NCI-H1417 treated with DMSO at 0.1 percent for 48 hours (cell line): ENCODE data around the gene OR2T12.
"Not testable (repeated sequence)": the region's sequence is repeated elsewhere in the genome, so short reads cannot be mapped to it uniquely, and the experiment has no call there.

Experiments
- DNase-seq: peaks from one replicate; lab custom pipeline; 2025; lab: John Stamatoyannopoulos, UW

The OR2T12 gene, protein sequence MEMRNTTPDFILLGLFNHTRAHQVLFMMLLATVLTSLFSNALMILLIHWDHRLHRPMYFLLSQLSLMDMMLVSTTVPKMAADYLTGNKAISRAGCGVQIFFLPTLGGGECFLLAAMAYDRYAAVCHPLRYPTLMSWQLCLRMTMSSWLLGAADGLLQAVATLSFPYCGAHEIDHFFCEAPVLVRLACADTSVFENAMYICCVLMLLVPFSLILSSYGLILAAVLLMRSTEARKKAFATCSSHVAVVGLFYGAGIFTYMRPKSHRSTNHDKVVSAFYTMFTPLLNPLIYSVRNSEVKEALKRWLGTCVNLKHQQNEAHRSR

DNA sequence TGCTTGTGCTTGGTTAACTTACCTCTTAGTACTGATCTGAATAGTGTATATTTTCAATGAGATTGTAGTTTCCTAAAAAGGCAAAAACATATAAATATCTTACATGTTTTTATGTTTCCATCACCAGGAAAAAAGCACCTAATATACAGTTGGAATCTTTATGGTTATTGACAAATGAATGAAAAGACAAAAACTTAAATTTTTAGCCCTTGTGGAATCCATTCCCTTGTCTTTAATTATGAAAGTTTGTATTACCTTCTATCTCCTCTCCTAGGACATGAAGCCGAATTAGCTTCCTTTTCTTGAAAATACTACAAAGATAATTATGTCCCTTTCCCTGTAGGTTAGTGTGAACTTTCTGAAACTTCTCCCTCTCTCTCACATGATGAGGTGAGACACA, at the start of gene OR2T12:
Gene OR2T12, minus strand, starts transcription at position 101 of the 400 bp plus-strand sequence. CDS start 7,846 bp downstream, outside the sequence.
- DNase-seq: no peak

DNA sequence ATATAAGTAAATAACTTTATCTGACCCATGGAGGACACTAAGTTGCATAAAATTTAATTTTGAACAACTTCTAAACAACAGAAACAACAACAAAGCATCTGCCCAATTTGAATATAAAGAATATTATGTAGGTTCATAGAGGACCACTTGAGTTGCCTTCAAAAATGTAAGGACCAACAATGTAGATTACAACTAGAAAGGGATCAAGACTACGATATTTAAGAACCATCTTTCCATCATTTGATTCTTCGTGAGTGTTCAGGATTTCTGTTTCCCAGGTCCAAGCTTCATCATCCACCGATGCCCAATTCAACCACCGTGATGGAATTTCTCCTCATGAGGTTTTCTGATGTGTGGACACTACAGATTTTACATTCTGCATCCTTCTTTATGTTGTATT, 45.3 kb upstream of the OR2T12 start, which contains the start of gene OR14C36:
Gene OR14C36, plus strand, starts transcription at position 301 of the 400 bp plus-strand sequence. Its CDS starts 0 bp downstream, at position 301.
- no peak for DNase-seq

DNA sequence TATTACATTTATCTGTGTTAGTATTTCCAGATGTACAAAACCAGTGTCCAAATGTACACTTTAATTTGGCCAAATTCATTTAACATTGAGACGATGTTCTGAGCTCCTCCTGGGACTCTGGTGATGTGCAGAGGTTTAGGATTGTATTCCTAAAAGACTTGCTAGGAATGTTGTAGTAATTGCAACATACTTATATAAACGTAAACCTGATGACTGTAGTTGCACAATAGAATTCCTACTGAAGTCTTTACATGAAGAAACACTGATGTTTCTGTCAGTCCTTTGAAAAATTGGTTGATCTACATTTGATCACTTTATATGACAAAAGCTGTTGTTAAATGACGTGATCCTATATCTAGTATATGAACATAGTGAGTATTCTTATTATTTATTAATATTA, 40.2 kb upstream of the OR2T12 start:
- DNase-seq: no peak

DNA sequence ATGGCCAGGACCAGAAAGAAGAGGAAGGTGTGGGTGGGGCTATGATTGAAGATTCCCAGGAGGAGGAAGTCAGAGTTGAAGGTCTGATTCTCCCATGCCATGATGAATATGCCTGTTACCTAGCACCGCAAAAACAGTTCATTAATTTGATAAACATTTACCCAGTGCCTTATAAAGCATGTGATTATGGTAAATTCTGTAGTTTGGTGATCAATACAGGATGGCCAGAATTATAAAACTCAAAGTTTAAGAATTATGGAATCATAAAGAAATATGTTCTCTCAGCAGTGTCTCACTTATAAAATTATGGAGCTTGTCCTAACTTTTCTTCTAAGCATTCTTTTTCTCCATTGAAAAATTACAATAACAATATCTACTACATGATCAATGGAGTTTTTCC, 21.2 kb upstream of the OR2T12 start, which contains the start of gene OR2M7:
Gene OR2M7, minus strand, starts transcription at position 101 of the 400 bp plus-strand sequence. Its CDS starts 0 bp downstream, at position 101.
- no peak for DNase-seq

DNA sequence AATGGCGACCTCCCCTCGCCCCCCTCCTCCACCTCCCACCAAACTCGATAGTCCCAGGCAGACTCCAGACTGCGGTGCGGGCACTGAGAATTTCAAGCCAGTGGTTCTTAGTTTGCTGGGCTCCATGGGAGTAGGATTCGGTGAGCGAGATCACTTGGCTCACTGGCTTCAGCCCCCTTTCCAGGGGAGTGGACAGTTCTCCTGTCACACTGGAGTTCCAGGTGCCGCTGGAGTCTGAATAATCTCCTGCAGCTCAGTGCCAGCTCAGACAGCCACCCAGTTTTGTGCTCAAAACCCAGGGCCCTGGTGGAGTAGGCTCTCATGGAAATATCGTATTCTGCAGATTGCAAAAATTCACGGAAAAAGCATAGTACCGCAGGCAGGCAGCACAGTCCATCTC, 13.6 kb upstream of the OR2T12 start:
- no peak for DNase-seq

DNA sequence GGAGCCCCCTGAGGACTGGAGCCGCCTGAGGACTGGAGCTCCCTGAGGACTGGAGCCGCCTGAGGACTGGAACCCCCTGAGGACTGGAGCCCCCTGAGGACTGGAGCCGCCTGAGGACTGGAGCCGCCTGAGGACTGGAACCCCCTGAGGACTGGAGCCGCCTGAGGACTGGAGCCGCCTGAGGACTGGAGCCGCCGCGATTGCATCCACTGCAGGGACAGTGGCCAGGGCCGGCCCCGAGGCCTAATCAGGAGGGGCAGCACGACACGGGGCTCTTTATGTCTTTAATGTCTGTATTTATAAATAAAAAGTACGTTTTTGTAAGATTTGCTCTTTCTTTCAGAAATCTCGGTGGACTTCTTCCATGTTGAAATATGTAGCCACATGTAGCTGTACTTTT, 3.5 kb upstream of the OR2T12 start:
- not testable (repeated sequence) for DNase-seq

DNA sequence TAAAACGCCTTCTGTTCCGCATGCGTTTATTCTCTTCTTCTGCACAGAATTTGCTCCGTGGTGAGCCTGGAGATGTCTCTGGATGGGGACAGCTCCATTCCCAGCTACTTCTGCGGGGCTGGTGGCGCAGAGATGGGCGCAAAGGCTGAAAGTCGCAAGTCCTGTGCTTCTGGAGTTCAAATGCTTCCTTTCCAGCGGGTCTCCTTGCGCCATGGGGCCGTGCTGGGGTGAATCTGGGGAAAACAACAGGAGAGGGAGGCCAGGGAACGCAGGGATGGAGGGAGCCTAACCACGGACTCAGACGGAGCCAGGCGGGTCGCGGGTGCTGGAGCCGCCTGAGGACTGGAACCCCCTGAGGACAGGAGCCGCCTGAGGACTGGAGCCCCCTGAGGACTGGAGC, 2.9 kb upstream of the OR2T12 start:
- no peak for DNase-seq

DNA sequence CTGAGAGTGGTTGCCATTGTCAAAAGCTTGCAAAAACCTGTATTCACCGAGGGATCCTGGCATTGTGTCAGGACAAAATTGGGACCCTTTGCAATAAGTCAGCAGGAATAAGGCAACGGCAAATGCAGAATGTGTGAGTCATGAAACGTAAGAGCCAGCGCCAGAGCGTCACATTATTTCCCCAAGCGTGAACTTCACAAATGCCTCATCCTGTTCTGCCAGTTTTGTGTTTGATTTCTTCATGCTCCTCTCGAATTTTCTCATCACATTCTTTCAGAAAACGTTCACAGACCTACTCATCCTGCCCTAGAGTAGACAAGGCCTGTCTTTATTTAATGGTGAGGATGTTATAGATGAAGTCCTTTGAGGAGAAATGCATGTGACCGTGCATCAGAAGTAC, 2.4 kb upstream of the OR2T12 start:
- not testable (repeated sequence) for DNase-seq

DNA sequence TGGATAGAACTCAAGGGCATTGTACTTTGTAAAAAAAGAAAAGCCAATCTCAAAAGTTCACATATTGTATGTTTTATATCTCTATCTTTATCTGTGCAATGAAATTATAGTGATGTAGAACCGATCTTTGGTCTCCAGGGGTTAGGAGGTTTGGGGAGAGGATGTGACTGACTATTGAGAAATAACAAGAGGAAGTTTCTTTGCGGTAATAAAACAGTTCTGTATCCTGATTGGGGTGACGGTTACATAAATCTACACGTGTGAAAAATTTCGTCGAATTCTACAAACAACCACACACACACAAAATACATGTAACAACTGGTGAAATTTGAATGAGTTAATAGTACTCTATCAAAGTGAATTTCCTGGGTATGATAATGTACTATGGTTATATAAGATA, 14.8 kb downstream of the OR2T12 start:
- DNase-seq: no peak

DNA sequence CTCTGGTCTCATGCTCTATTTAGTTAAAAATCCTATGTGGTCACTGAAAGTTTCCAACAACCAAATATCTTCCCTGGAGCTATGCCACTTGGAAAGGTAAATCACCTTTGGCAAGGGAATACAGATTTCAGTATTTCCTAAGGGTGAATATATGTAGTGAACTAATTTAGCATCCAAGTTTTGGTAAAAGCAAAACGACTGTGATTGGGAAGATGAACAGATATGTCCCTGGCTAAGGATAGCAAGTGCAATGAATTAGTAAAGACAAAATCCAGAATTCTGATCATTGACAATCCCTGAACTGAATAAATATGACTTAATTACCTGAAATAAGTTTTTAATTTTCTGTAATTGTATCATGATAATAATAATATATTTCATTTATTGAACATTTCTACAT, 25.3 kb downstream of the OR2T12 start, which contains the start of gene OR2T33:
Gene OR2T33, minus strand, starts transcription at position 101 of the 400 bp plus-strand sequence. CDS start 4,162 bp downstream, outside the sequence.
- no peak for DNase-seq

DNA sequence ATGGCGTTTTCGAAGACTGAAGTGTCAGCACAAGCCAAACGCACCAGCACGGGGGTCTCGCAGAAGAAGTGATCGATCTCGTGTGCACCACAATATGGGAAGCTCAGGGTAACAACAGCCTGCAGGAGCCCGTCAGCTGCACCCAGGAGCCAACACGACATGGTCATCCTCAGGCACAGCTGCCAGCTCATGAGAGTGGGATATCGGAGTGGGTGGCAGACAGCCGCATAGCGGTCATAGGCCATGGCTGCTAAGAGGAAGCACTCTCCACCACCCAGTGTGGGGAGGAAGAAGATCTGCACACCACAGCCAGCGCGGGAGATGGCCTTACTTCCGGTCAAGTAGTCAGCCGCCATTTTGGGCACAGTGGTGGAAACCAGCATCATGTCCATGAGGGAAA, 30.0 kb downstream of the OR2T12 start:
- not testable (repeated sequence) for DNase-seq

DNA sequence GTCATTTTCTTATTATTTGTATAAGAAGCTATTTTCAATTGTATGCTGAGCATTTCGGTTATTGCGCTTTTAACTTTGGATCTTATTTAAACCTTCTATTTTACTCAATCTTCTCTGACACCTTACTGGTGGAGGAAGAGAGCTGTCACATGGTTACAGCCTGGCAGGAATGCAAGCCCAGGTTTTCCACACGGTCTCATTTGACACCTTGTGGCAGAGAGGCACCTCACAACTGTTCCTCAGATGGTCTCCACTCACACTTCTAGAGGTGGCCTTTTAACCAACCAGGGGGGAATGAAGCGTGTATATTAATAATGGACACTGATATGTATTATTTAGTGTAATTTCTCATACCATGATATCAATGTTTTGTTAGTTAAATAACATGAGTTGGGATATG, 35.0 kb downstream of the OR2T12 start:
- DNase-seq: no peak

DNA sequence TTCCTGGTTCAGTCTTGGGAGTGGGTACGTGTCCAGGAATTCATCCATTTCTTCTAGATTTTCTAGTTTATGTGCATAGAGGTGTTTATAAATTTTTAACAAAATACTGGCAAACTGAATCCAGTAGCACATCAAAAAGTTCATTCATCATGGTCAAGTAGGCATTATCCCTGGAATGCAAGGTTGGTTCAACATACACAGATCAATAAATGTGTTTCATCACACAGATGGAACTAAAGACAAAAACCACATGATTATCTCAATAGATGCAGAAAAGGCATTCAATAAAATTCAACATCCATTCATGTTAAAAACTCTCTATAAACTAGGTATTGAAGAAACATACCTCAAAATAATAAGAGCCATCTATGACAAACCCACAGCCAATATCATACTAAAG, 43.9 kb downstream of the OR2T12 start:
- not testable (repeated sequence) for DNase-seq

DNA sequence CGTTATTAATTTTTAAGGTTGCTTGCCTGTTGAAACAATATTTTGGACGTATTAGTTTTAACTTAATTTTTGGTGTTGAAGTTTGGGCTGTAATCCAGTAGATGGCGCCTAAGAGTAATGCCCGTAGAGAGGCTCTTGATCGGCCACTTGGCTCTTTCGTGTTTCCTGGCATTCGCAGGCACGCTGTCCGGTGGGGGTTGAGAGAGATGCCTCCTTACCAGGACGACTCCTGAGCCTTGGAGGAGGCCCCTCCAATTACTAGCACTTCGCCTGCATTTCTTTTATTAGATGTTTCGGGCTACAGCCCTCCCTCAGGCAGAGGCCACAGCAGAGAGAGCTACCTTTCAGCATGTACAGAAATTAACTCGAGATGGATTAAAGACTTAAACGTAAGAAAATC, 60.0 kb downstream of the OR2T12 start:
- no peak for DNase-seq
